Measurements from ENCODE around the gene CAMTA2. TPM values are rescaled to one million over a fixed set of nuclear protein-coding genes. Genes with fewer than 3 reads are reported as not detected.

The CAMTA2 gene
- total RNA-seq, 1 experiment from 2014 or later = 9.2 TPM

- TF ChIP-seq AR (CRISPR knock-in tag; IDR thresholded peaks at IDR 0.05) = no peak
Measured at GRCh38 chr17:4969047-4969550, 18.4 kb downstream of the CAMTA2 start (continued).

GRCh38 chr17:4968486-4969046 is 18.9 kb downstream of the CAMTA2 start:
- POLR2A ChIA-PET = interaction anchor here (0.5 to 4.8 kb wide), 8 partner anchors 11 to 532 kb away, joined by 3 to 45 read pairs (median 8); partner anchors contain the start of genes CAMTA2, PFN1, RNF167 and SLC25A11
- Mint-ChIP-seq H3K4me3 (no peak overlapping the region), H3K4me1 (peaks cover 31% of the 10 kb centered on the region), H3K36me3 (peaks cover 20% of the 10 kb centered on the region), H3K9me3 (peaks cover 13% of the 10 kb centered on the region), H3K27ac (peak overlapping the region; percentile 80), H3K27me3 (ENCODE audit: low read depth) (peaks cover 23% of the 10 kb centered on the region)
- ATAC-seq (no peak), DNase-seq (ENCODE audit: low spot score) (peak; percentile 36)
- CTCF ChIA-PET = interaction anchor here (1.0 to 3.2 kb wide), 10 partner anchors 12 to 258 kb away, joined by 3 to 49 read pairs (median 10); partner anchors contain the start of genes ARRB2, CAMTA2, ENO3 and INCA1
- peak; percentile 79 for TF ChIP-seq USF2 (CRISPR knock-in tag; IDR thresholded peaks at IDR 0.05)
- TF ChIP-seq ZNF219 (CRISPR knock-in tag; IDR thresholded peaks at IDR 0.05; ENCODE audit: borderline replicate concordance) = no peak
- TF ChIP-seq SOX15 (CRISPR knock-in tag; IDR thresholded peaks at IDR 0.05) = no peak
- no peak for TF ChIP-seq ATF3 (CRISPR knock-in tag; conservative IDR thresholded peaks at IDR 0.05)
- TF ChIP-seq ZNF263 (CRISPR knock-in tag; IDR thresholded peaks at IDR 0.05; ENCODE audit: low read depth) = no peak; the same call in 1 of the 2 replicates
- TF ChIP-seq USF1 (CRISPR knock-in tag; IDR thresholded peaks at IDR 0.05) = peak; percentile 71
- no peak for TF ChIP-seq ZSCAN18 (CRISPR knock-in tag; IDR thresholded peaks at IDR 0.05)
- 0 out of 2 replicates have a peak, but pooled peaks have one; percentile 26 for TF ChIP-seq NR3C1 (CRISPR knock-in tag; conservative IDR thresholded peaks at IDR 0.05; ENCODE audit: low read depth)
- no peak; the same call in 1 of the 2 replicates for TF ChIP-seq MAX (CRISPR knock-in tag; IDR thresholded peaks at IDR 0.05)
- no peak for TF ChIP-seq NFATC4 (CRISPR knock-in tag; IDR thresholded peaks at IDR 0.05)
- no peak for TF ChIP-seq SMAD3 (CRISPR knock-in tag; IDR thresholded peaks at IDR 0.05; ENCODE audit: borderline replicate concordance)
- TF ChIP-seq ZNF281 (CRISPR knock-in tag; IDR thresholded peaks at IDR 0.05) = no peak
- no peak for TF ChIP-seq MYBL2 (CRISPR knock-in tag; IDR thresholded peaks at IDR 0.05)
- no peak for TF ChIP-seq ATF2 (CRISPR knock-in tag; IDR thresholded peaks at IDR 0.05; ENCODE audit: borderline replicate concordance, low read depth)
- TF ChIP-seq CTCF (IDR thresholded peaks at IDR 0.05) = no peak
- no peak for TF ChIP-seq TEAD1 (CRISPR knock-in tag; IDR thresholded peaks at IDR 0.05)
- TF ChIP-seq STAT6 (CRISPR knock-in tag; conservative IDR thresholded peaks at IDR 0.05; ENCODE audit: low read depth) = no peak
- TF ChIP-seq JAZF1 (CRISPR knock-in tag; IDR thresholded peaks at IDR 0.05) = no peak
